SJSA1 (cell line): Measurements from ENCODE around the gene POTED. TPM values are rescaled to one million over a fixed set of nuclear protein-coding genes. Genes with fewer than 3 reads are reported as not detected.
"Not testable (repeated sequence)": the region's sequence is repeated elsewhere in the genome, so short reads cannot be mapped to it uniquely, and the experiment has no call there.

Experiments
- DNase-seq, 2 experiments: peaks; one replicate each; pipeline ENCODE4 v3.0.0-alpha.2; 2015 to 2020; ENCODE audit warnings: low spot score in 2 of 2, low read depth in 1 of 2
- H3K27ac ChIP-seq: fragments of 250-450 bp; sonication (Bioruptor Pico); 2 replicates; pipeline ENCODE4 v1.5.1; 2020; ENCODE audit warnings: mild to moderate bottlenecking, moderate library complexity
- H3K27me3 ChIP-seq: fragments of 250-450 bp; sonication (Bioruptor Pico); replicated peaks from 2 replicates; pipeline ENCODE4 v1.5.1; 2020; ENCODE audit warnings: mild to moderate bottlenecking, moderate library complexity
- H3K36me3 ChIP-seq: fragments of 250-450 bp; sonication (Bioruptor Pico); 2 replicates; pipeline ENCODE4 v1.5.1; 2020; ENCODE audit warnings: mild to moderate bottlenecking
- H3K4me1 ChIP-seq: fragments of 250-450 bp; sonication (Bioruptor Pico); replicated peaks from 2 replicates; pipeline ENCODE4 v1.6.1; 2021; ENCODE audit warnings: mild to moderate bottlenecking
- H3K4me3 ChIP-seq: fragments of 250-450 bp; sonication (Bioruptor Pico); 2 replicates; pipeline ENCODE4 v1.5.1; 2020; ENCODE audit warnings: mild to moderate bottlenecking
- H3K9me3 ChIP-seq: fragments of 250-450 bp; sonication (Bioruptor Pico); replicated peaks from 2 replicates; pipeline ENCODE4 v1.5.1; 2020; ENCODE audit warnings: mild to moderate bottlenecking
- total RNA-seq: library from RNA; depleted of rRNA; stranded (reverse); fragments of >200 nt; shearing (Covaris generic); gene quantifications from 2 replicates; pipeline ENCODE4 v1.2.3, GENCODE V29; 2014; rRNA removed

Gene POTED
- not detected in 2 replicates for total RNA-seq

- H3K27me3 ChIP-seq, H3K9me3 ChIP-seq, H3K36me3 ChIP-seq, H3K4me1 ChIP-seq, H3K4me3 ChIP-seq, DNase-seq, H3K27ac ChIP-seq: not testable (repeated sequence)
Observed at GRCh38 chr21:13609477-13609876, at the start of gene POTED. Gene POTED (plus strand): TSS chr21:13609777. CDS start chr21:13610229, 452 bp downstream.

- H3K36me3 ChIP-seq, H3K27ac ChIP-seq, H3K4me3 ChIP-seq, H3K9me3 ChIP-seq, DNase-seq, H3K4me1 ChIP-seq, H3K27me3 ChIP-seq: not testable (repeated sequence)
Observed at GRCh38 chr21:13650101-13650500, 40.5 kb downstream of the POTED start.

GRCh38 chr21:13651746-13652145, 42.2 kb downstream of the POTED start:
- H3K4me1 ChIP-seq, H3K27me3 ChIP-seq, H3K4me3 ChIP-seq, H3K9me3 ChIP-seq, H3K27ac ChIP-seq, DNase-seq, H3K36me3 ChIP-seq: not testable (repeated sequence)
